ENCODE results near the gene RNF43. TPM values are rescaled to one million over a fixed set of nuclear protein-coding genes. Genes with fewer than 3 reads are reported as not detected.

The RNF43 gene
- total RNA-seq, 5 donors from 2014 or later (not counting 1 experiment from before 2014, with no cell fraction given), result 1.2 to 4.0 (median 1.8) TPM

GRCh38 chr17:58377093-58377601 lies 40.2 kb downstream of the RNF43 start:
- H3K27ac Mint-ChIP-seq, result no peak overlapping the region
- peaks cover 31 to 32% of the 10 kb centered on the region in 2 experiments for H3K4me1 ChIP-seq (ENCODE audit: control insufficient read depth in 1 of 2, extremely low read depth in 1 of 2, insufficient read depth in 2 of 2, low read length in 2 of 2)
- no peaks in the 10 kb centered on the region for H3K27me3 Mint-ChIP-seq
- H3K9me3 Mint-ChIP-seq, result no peaks in the 10 kb centered on the region
- DNase-seq (no peak), ATAC-seq (replicated peaks in 1 of 4) (no peak)
- no peaks in the 10 kb centered on the region for H3K9me3 ChIP-seq
- no peak overlapping the region for H3K27ac ChIP-seq (ENCODE audit: low read length)
- 100% methylated on average over 2 of the region's 3 CpGs for WGBS (ENCODE audit: insufficient coverage)
- H3K4me1 Mint-ChIP-seq, result peaks cover 37 to 45% (median 38%) of the 10 kb centered on the region in 3 donors
- ChIA-PET POLR2A (no interaction called here), CTCF (no interaction called here)
- H3K4me3 ChIP-seq (ENCODE audit: control insufficient read depth in 1 of 2, extremely low read depth in 1 of 2, low read length in 1 of 2), result no peak overlapping the region
- H3K27me3 ChIP-seq (replicated peaks in 1 of 2; ENCODE audit: control insufficient read depth in 2 of 2, extremely low read depth in 1 of 2, insufficient read depth in 2 of 2, low read length in 1 of 2), result no peaks in the 10 kb centered on the region
- H3K36me3 Mint-ChIP-seq, result peaks cover 8% of the 10 kb centered on the region
- H3K4me3 Mint-ChIP-seq, result no peak overlapping the region
- H3K36me3 ChIP-seq (ENCODE audit: control insufficient read depth in 2 of 2, extremely low read depth in 1 of 2, insufficient read depth in 1 of 2, low read length in 1 of 2), result no peaks in the 10 kb centered on the region

GRCh38 chr17:58376472-58377000 lies 40.8 kb downstream of the RNF43 start:
- peaks cover 32 to 39% (median 36%) of the 10 kb centered on the region in 3 donors for H3K4me1 Mint-ChIP-seq
- ATAC-seq (replicated peaks in 1 of 4) (no peak), DNase-seq (no peak)
- H3K4me3 ChIP-seq (ENCODE audit: control insufficient read depth in 1 of 2, extremely low read depth in 1 of 2, low read length in 1 of 2), result no peak overlapping the region
- H3K36me3 ChIP-seq (ENCODE audit: control insufficient read depth in 2 of 2, extremely low read depth in 1 of 2, insufficient read depth in 1 of 2, low read length in 1 of 2), result no peaks in the 10 kb centered on the region
- CTCF ChIA-PET, result no interaction called here
- H3K36me3 Mint-ChIP-seq, result peaks cover 8% of the 10 kb centered on the region
- no peaks in the 10 kb centered on the region for H3K27me3 Mint-ChIP-seq
- POLR2A ChIA-PET, result no interaction called here
- H3K4me1 ChIP-seq (ENCODE audit: control insufficient read depth in 1 of 2, extremely low read depth in 1 of 2, insufficient read depth in 2 of 2, low read length in 2 of 2), result peaks cover 24 to 30% of the 10 kb centered on the region in 2 experiments
- 89% methylated on average over 1 of the region's 4 CpGs for WGBS (ENCODE audit: insufficient coverage)
- no peak overlapping the region for H3K4me3 Mint-ChIP-seq
- H3K27ac ChIP-seq (ENCODE audit: low read length), result no peak overlapping the region
- H3K27ac Mint-ChIP-seq, result no peak overlapping the region
- no peaks in the 10 kb centered on the region for H3K27me3 ChIP-seq (replicated peaks in 1 of 2; ENCODE audit: control insufficient read depth in 2 of 2, extremely low read depth in 1 of 2, insufficient read depth in 2 of 2, low read length in 1 of 2)
- H3K9me3 ChIP-seq, result no peaks in the 10 kb centered on the region
- H3K9me3 Mint-ChIP-seq, result no peaks in the 10 kb centered on the region

- POLR2A ChIA-PET, result no interaction called here
- no peaks in the 10 kb centered on the region for H3K27me3 Mint-ChIP-seq
- H3K27ac Mint-ChIP-seq, result no peak overlapping the region
- Histone ChIP-seq H3K36me3 (ENCODE audit: control insufficient read depth in 2 of 2, extremely low read depth in 1 of 2, insufficient read depth in 1 of 2, low read length in 1 of 2) (no peaks in the 10 kb centered on the region), H3K4me3 (ENCODE audit: control insufficient read depth in 1 of 2, extremely low read depth in 1 of 2, low read length in 1 of 2) (no peak overlapping the region), H3K27me3 (replicated peaks in 1 of 2; ENCODE audit: control insufficient read depth in 2 of 2, extremely low read depth in 1 of 2, insufficient read depth in 2 of 2, low read length in 1 of 2) (no peaks in the 10 kb centered on the region), H3K9me3 (no peaks in the 10 kb centered on the region), H3K27ac (ENCODE audit: low read length) (no peak overlapping the region), H3K4me1 (ENCODE audit: control insufficient read depth in 1 of 2, extremely low read depth in 1 of 2, insufficient read depth in 2 of 2, low read length in 2 of 2) (peaks cover 23 to 31% of the 10 kb centered on the region in 2 experiments)
- peaks cover 8% of the 10 kb centered on the region for H3K36me3 Mint-ChIP-seq
- CTCF ChIA-PET, result no interaction called here
- H3K9me3 Mint-ChIP-seq, result no peaks in the 10 kb centered on the region
- ATAC-seq (replicated peaks in 1 of 4), result no peak
- no peak for DNase-seq
- WGBS (ENCODE audit: insufficient coverage), result 83% methylated on average over 2 of the region's 2 CpGs
- H3K4me1 Mint-ChIP-seq, result peaks cover 27 to 32% (median 31%) of the 10 kb centered on the region in 3 donors
- H3K4me3 Mint-ChIP-seq, result no peak overlapping the region
Observed at GRCh38 chr17:58375811-58376210, 41.5 kb downstream of the RNF43 start.

- H3K9me3 Mint-ChIP-seq, result no peaks in the 10 kb centered on the region
- H3K4me1 ChIP-seq (ENCODE audit: control insufficient read depth in 1 of 2, extremely low read depth in 1 of 2, insufficient read depth in 2 of 2, low read length in 2 of 2), result peaks cover 21 to 30% of the 10 kb centered on the region in 2 experiments
- no peaks in the 10 kb centered on the region for H3K9me3 ChIP-seq
- peaks cover 27 to 32% (median 29%) of the 10 kb centered on the region in 3 donors for H3K4me1 Mint-ChIP-seq
- H3K4me3 ChIP-seq (ENCODE audit: control insufficient read depth in 1 of 2, extremely low read depth in 1 of 2, low read length in 1 of 2), result no peak overlapping the region
- peaks cover 8% of the 10 kb centered on the region for H3K36me3 Mint-ChIP-seq
- CTCF ChIA-PET, result no interaction called here
- H3K4me3 Mint-ChIP-seq, result no peak overlapping the region
- POLR2A ChIA-PET, result no interaction called here
- no peaks in the 10 kb centered on the region for H3K27me3 Mint-ChIP-seq
- ATAC-seq (replicated peaks in 1 of 4) (no peak), DNase-seq (no peak)
- no peak overlapping the region for H3K27ac ChIP-seq (ENCODE audit: low read length)
- no peak overlapping the region for H3K27ac Mint-ChIP-seq
- 84% methylated on average over 3 of the region's 5 CpGs for WGBS (ENCODE audit: insufficient coverage)
- no peaks in the 10 kb centered on the region for H3K27me3 ChIP-seq (replicated peaks in 1 of 2; ENCODE audit: control insufficient read depth in 2 of 2, extremely low read depth in 1 of 2, insufficient read depth in 2 of 2, low read length in 1 of 2)
- no peaks in the 10 kb centered on the region for H3K36me3 ChIP-seq (ENCODE audit: control insufficient read depth in 2 of 2, extremely low read depth in 1 of 2, insufficient read depth in 1 of 2, low read length in 1 of 2)
Observed at GRCh38 chr17:58375256-58375655, 42.1 kb downstream of the RNF43 start.

- Mint-ChIP-seq H3K27me3 (no peaks in the 10 kb centered on the region), H3K4me1 (peaks cover 17 to 26% (median 23%) of the 10 kb centered on the region in 3 donors), H3K27ac (no peak overlapping the region), H3K9me3 (no peaks in the 10 kb centered on the region), H3K36me3 (peaks cover 8% of the 10 kb centered on the region), H3K4me3 (no peak overlapping the region)
- ChIA-PET POLR2A (no interaction called here), CTCF (interaction anchor here (0.6 to 0.7 kb wide), 3 partner anchors 15 to 18 kb away, joined by 3 read pairs; no protein-coding TSS in a partner anchor)
- H3K9me3 ChIP-seq, result no peaks in the 10 kb centered on the region
- DNase-seq (no peak), ATAC-seq (replicated peaks in 1 of 4) (no peak)
- H3K27ac ChIP-seq (ENCODE audit: low read length), result no peak overlapping the region
- no CpG with 5 or more reads among the region's 1 CpG for WGBS (ENCODE audit: insufficient coverage)
- no peak overlapping the region for H3K4me3 ChIP-seq (ENCODE audit: control insufficient read depth in 1 of 2, extremely low read depth in 1 of 2, low read length in 1 of 2)
- peaks cover 8 to 30% of the 10 kb centered on the region in 2 experiments for H3K4me1 ChIP-seq (ENCODE audit: control insufficient read depth in 1 of 2, extremely low read depth in 1 of 2, insufficient read depth in 2 of 2, low read length in 2 of 2)
- H3K27me3 ChIP-seq (replicated peaks in 1 of 2; ENCODE audit: control insufficient read depth in 2 of 2, extremely low read depth in 1 of 2, insufficient read depth in 2 of 2, low read length in 1 of 2), result no peaks in the 10 kb centered on the region
- H3K36me3 ChIP-seq (ENCODE audit: control insufficient read depth in 2 of 2, extremely low read depth in 1 of 2, insufficient read depth in 1 of 2, low read length in 1 of 2), result no peaks in the 10 kb centered on the region
Observed at GRCh38 chr17:58373923-58374322, 43.4 kb downstream of the RNF43 start.

- no peak overlapping the region for H3K27ac ChIP-seq (ENCODE audit: low read length)
- no CpG with 5 or more reads among the region's 5 CpGs for WGBS (ENCODE audit: insufficient coverage)
- no peaks in the 10 kb centered on the region for H3K27me3 ChIP-seq (replicated peaks in 1 of 2; ENCODE audit: control insufficient read depth in 2 of 2, extremely low read depth in 1 of 2, insufficient read depth in 2 of 2, low read length in 1 of 2)
- DNase-seq (no peak), ATAC-seq (replicated peaks in 1 of 4) (no peak)
- Mint-ChIP-seq H3K36me3 (peaks cover 8% of the 10 kb centered on the region), H3K27ac (no peak overlapping the region), H3K4me3 (no peak overlapping the region), H3K4me1 (peaks cover 12 to 20% (median 17%) of the 10 kb centered on the region in 3 donors), H3K9me3 (no peaks in the 10 kb centered on the region), H3K27me3 (no peaks in the 10 kb centered on the region)
- H3K36me3 ChIP-seq (ENCODE audit: control insufficient read depth in 2 of 2, extremely low read depth in 1 of 2, insufficient read depth in 1 of 2, low read length in 1 of 2), result peaks cover 0 to under 1% of the 10 kb centered on the region in 2 donors
- CTCF ChIA-PET, result no interaction called here
- H3K4me1 ChIP-seq (ENCODE audit: control insufficient read depth in 1 of 2, extremely low read depth in 1 of 2, insufficient read depth in 2 of 2, low read length in 2 of 2), result peaks cover 4 to 30% of the 10 kb centered on the region in 2 experiments
- H3K9me3 ChIP-seq, result no peaks in the 10 kb centered on the region
- POLR2A ChIA-PET, result no interaction called here
- no peak overlapping the region for H3K4me3 ChIP-seq (ENCODE audit: control insufficient read depth in 1 of 2, extremely low read depth in 1 of 2, low read length in 1 of 2)
Observed at GRCh38 chr17:58373003-58373402, 44.3 kb downstream of the RNF43 start.
